A549 (cell line): ENCODE measurements around the gene PCBP3. TPM values are rescaled to one million over a fixed set of nuclear protein-coding genes. Genes with fewer than 3 reads are reported as not detected.

Source experiments
- ATAC-seq, 2 experiments: fragments of 200-7000 bp in 1 of 2; fragments of >200 bp in 1 of 2; cut with Nextera tagmentation in 1 of 2; cut with Tn5 transposase in 1 of 2; 3 replicates each; pipeline versions ENCODE4 v1.8.0 to v1.9.1; 2018 to 2020; ENCODE audit warnings: mild to moderate bottlenecking in 1 of 2, moderate library complexity in 1 of 2
- CTCF ChIA-PET: fragments of 300-600 bp; sonication (Branson Sonifier 250); formaldehyde crosslinking; extraction: SDS; loops from one replicate; lab custom pipeline; 2021; ENCODE audit warnings: antibody characterized with exemption, inconsistent platforms; lab: Yijun Ruan, JAX
- POLR2A ChIA-PET: fragments of 350-600 bp; formaldehyde crosslinking; extraction: SDS; loops from one replicate; lab custom pipeline; 2021; ENCODE audit warnings: antibody characterized with exemption, inconsistent platforms; lab: Yijun Ruan, JAX
- DNase-seq, 2 experiments: peaks; one replicate each; pipeline versions ENCODE4 v3.0.0 to v3.0.0-alpha.2; 2011 to 2016; ENCODE audit warnings: low read depth in 1 of 2, low spot score in 1 of 2
- FAIRE-seq: peaks from 2 replicates; lab custom pipeline; 2011; peaks lifted over from hg19 to GRCh38; lab: Jason Lieb, UNC
- H3K27ac ChIP-seq, 2 experiments: fragments of >200 bp; sonication (Bioruptor Twin); formaldehyde crosslinking; 3 replicates each; pipeline ENCODE4 v1.5.1; 2016 to 2017
- H3K4me1 ChIP-seq: fragments of >200 bp; sonication (Bioruptor Twin); formaldehyde crosslinking; 3 replicates; pipeline ENCODE4 v1.6.1; 2016
- H3K4me2 ChIP-seq: fragments of >200 bp; sonication (Bioruptor Twin); formaldehyde crosslinking; 3 replicates; pipeline ENCODE4 v1.6.1; 2016
- H3K4me3 ChIP-seq: fragments of >200 bp; sonication (Bioruptor Twin); formaldehyde crosslinking; 3 replicates; pipeline ENCODE4 v1.5.1; 2016
- H3K9me3 ChIP-seq: fragments of >200 bp; sonication (Bioruptor Twin); formaldehyde crosslinking; 3 replicates; pipeline ENCODE4 v1.6.1; 2016
- BHLHE40 ChIP-seq: IDR thresholded peaks from 2 replicates; pipeline ENCODE4 v1.6.1; 2012; ENCODE audit warnings: low read depth, low read length, inconsistent platforms
- CBX2 ChIP-seq: fragments of 200-600 bp; sonication (generic); IDR thresholded peaks from 2 replicates; pipeline ENCODE4 v1.6.1; 2016; ENCODE audit warnings: low read depth, mild to moderate bottlenecking, borderline replicate concordance
- CBX8 ChIP-seq: fragments of 200-600 bp; sonication (generic); IDR thresholded peaks from 2 replicates; pipeline ENCODE4 v1.6.1; 2016
- CEBPB ChIP-seq, 2 experiments: fragments of >200 bp in 1 of 2; sonication (Bioruptor Twin) in 1 of 2; formaldehyde crosslinking in 1 of 2; IDR thresholded peaks; 2 replicates each; pipeline ENCODE4 v1.6.1; 2012 to 2016
- CHD4 ChIP-seq: fragments of 200-600 bp; sonication (generic); IDR thresholded peaks from 2 replicates; pipeline ENCODE4 v1.6.1; 2016; ENCODE audit warnings: antibody characterized with exemption, mild to moderate bottlenecking, borderline replicate concordance
- EHF ChIP-seq: fragments of 250-450 bp; sonication (Bioruptor Pico); IDR thresholded peaks from 2 replicates; pipeline ENCODE4 v1.5.0; 2020; ENCODE audit warnings: mild to moderate bottlenecking
- EHMT2 ChIP-seq: fragments of 200-600 bp; sonication (generic); IDR thresholded peaks from 2 replicates; pipeline ENCODE4 v1.6.1; 2016; ENCODE audit warnings: antibody characterized with exemption, low read depth, mild to moderate bottlenecking, moderate library complexity
- EP300 ChIP-seq, 2 experiments: fragments of >200 bp; sonication (Bioruptor Twin); formaldehyde crosslinking; IDR thresholded peaks; 2 replicates in 1 of 2; 3 replicates in 1 of 2; pipeline ENCODE4 v1.6.1; 2016 to 2017
- FOSB ChIP-seq: fragments of 250-450 bp; sonication (Bioruptor Pico); IDR thresholded peaks from 2 replicates; pipeline ENCODE4 v1.5.0; 2020; ENCODE audit warnings: mild to moderate bottlenecking, moderate library complexity
- FOSL2 ChIP-seq, 2 experiments: fragments of 450-650 bp in 1 of 2; fragments of >200 bp in 1 of 2; sonication (Bioruptor Twin) in 1 of 2; formaldehyde crosslinking; IDR thresholded peaks; 2 replicates each; pipeline versions ENCODE4 v1.5.0 to v1.6.1; 2016 to 2020; ENCODE audit warnings: mild to moderate bottlenecking in 1 of 2, moderate library complexity in 1 of 2
- GATA3 ChIP-seq: IDR thresholded peaks from 2 replicates; pipeline ENCODE4 v1.6.1; 2012; ENCODE audit warnings: borderline replicate concordance
- HDAC2 ChIP-seq: fragments of 200-600 bp; sonication (generic); IDR thresholded peaks from 2 replicates; pipeline ENCODE4 v1.6.1; 2016
- HOXA7 ChIP-seq: fragments of 250-450 bp; sonication (Bioruptor Pico); IDR thresholded peaks from 2 replicates; pipeline ENCODE4 v1.5.0; 2020; ENCODE audit warnings: mild to moderate bottlenecking, moderate library complexity
- HOXB13 ChIP-seq: fragments of 250-450 bp; sonication (Bioruptor Pico); IDR thresholded peaks from 2 replicates; pipeline ENCODE4 v1.5.0; 2020; ENCODE audit warnings: low read depth, mild to moderate bottlenecking, moderate library complexity
- JUNB ChIP-seq: fragments of >200 bp; sonication (Bioruptor Twin); formaldehyde crosslinking; IDR thresholded peaks from 2 replicates; pipeline ENCODE4 v1.6.1; 2016
- MAFK ChIP-seq: fragments of 450-650 bp; IDR thresholded peaks from 2 replicates; pipeline ENCODE4 v1.6.1; 2014; ENCODE audit not compliant: partially characterized antibody
- MYC ChIP-seq: IDR thresholded peaks from 2 replicates; pipeline ENCODE4 v1.6.1; 2012; ENCODE audit warnings: mild to moderate bottlenecking, inconsistent platforms, low read length, improper control_type of control experiment, borderline replicate concordance
- NPAS2 ChIP-seq: fragments of 250-450 bp; sonication (Bioruptor Pico); IDR thresholded peaks from 2 replicates; pipeline ENCODE4 v1.8.0; 2022; ENCODE audit warnings: mild to moderate bottlenecking, moderate library complexity, borderline replicate concordance
- NR3C1 ChIP-seq: fragments of >200 bp; sonication (Bioruptor Twin); formaldehyde crosslinking; IDR thresholded peaks from 3 replicates; pipeline ENCODE4 v1.6.1; 2017
- PHF8 ChIP-seq: fragments of 200-600 bp; sonication (generic); IDR thresholded peaks from 2 replicates; pipeline ENCODE4 v1.6.1; 2016; ENCODE audit warnings: low read depth, mild to moderate bottlenecking, antibody characterized with exemption, moderate library complexity, borderline replicate concordance
- POLR2A ChIP-seq: IDR thresholded peaks from 2 replicates; pipeline ENCODE4 v1.6.1; 2012; ENCODE audit warnings: mild to moderate bottlenecking, low read length
- RAD21 ChIP-seq, 2 experiments: fragments of >200 bp in 1 of 2; sonication (Bioruptor Twin) in 1 of 2; formaldehyde crosslinking in 1 of 2; IDR thresholded peaks in 1 of 2; conservative IDR thresholded peaks in 1 of 2; 2 replicates in 1 of 2; 3 replicates in 1 of 2; pipeline ENCODE4 v1.6.1; 2012 to 2018; ENCODE audit warnings: inconsistent platforms in 1 of 2
- RFX5 ChIP-seq: fragments of 450-650 bp; IDR thresholded peaks from 2 replicates; pipeline ENCODE4 v1.7.1; 2014; ENCODE audit warnings: antibody characterized with exemption, mild to moderate bottlenecking, moderate library complexity
- SREBF2 ChIP-seq: fragments of 450-650 bp; IDR thresholded peaks from 2 replicates; pipeline ENCODE4 v1.6.1; 2014; ENCODE audit warnings: mild to moderate bottlenecking, moderate library complexity
- ZC3H11A ChIP-seq: fragments of 450-650 bp; IDR thresholded peaks from 2 replicates; pipeline ENCODE4 v1.6.1; 2014; ENCODE audit warnings: antibody characterized with exemption, mild to moderate bottlenecking
- ZNF302 ChIP-seq: fragments of 250-450 bp; sonication (Bioruptor Pico); IDR thresholded peaks from 2 replicates; pipeline ENCODE4 v1.9.0; 2021; ENCODE audit warnings: inconsistent platforms, mild to moderate bottlenecking, moderate library complexity
- ZSCAN20 ChIP-seq: fragments of 250-450 bp; sonication (Bioruptor Pico); IDR thresholded peaks from 2 replicates; pipeline ENCODE4 v1.8.0; 2022; ENCODE audit warnings: mild to moderate bottlenecking, moderate library complexity
- WGBS: methylation state at CpG from one replicate; pipeline ENCODE4 v1.1.6; 2017; ENCODE audit errors: missing lambda C conversion rate; 5-methylcytosine and 5-hydroxymethylcytosine counted together
- polyA plus RNA-seq, 4 experiments: library from polyadenylated mRNA; depleted of rRNA in 3 of 4; stranded (reverse); fragments of >200 nt; fragmentation: RNase III in 1 of 4; extraction: RNeasy Plus Mini Kit Qiagen cat#74134 plus additional on column Dnase treatment in 1 of 4; gene quantifications; 2 replicates in 3 of 4; 3 replicates in 1 of 4; pipeline ENCODE4 v1.2.3, GENCODE V29; 2011 to 2017
- TF ChIP-seq, protein P1 (sequence below): IDR thresholded peaks from 2 replicates; pipeline ENCODE4 v1.6.1; 2012
- TF ChIP-seq, protein P2 (sequence below): fragments of 150-350 bp; IDR thresholded peaks from 2 replicates; pipeline ENCODE4 v1.6.1; 2014; ENCODE audit warnings: low read depth, mild to moderate bottlenecking, low read length
- TF ChIP-seq, protein P3 (sequence below): fragments of 250-450 bp; sonication (Bioruptor Pico); IDR thresholded peaks from 2 replicates; pipeline ENCODE4 v1.5.0; 2021; ENCODE audit warnings: mild to moderate bottlenecking, moderate library complexity, borderline replicate concordance

The PCBP3 gene
- polyA plus RNA-seq, 2 of the 4 experiments (the other 2 are of a cell fraction): 0.30 to 0.34 TPM

DNA sequence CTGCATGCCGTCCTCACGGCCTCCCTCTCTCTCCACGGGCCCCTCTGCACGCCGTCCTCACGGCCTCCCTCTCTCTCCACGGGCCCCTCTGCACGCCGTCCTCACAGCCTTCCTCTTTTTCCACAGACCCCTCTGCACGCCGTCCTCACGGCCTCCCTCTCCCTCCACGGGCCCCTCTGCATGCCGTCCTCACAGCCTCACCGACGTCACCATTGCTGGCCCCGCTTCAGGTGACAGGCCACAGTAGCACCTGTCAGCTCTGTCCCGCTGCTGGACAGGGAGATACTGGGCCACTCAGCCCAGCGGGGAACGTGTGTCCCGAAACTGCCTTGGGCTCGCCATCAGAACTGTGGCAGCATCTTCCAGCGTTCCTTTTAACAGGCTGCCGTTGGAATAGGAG lies 255.3 kb downstream of the PCBP3 start:
- DNase-seq: no peak
- FAIRE-seq: no peak
- H3K27ac ChIP-seq: no peak overlapping the region
- no peaks in the 10 kb centered on the region for H3K4me1 ChIP-seq
- WGBS: 46% methylated on average over 21 of the region's 24 CpGs
- H3K9me3 ChIP-seq: no peaks in the 10 kb centered on the region
- no peak overlapping the region for H3K4me2 ChIP-seq
- no peak overlapping the region for H3K4me3 ChIP-seq
- TF ChIP-seq, protein P1, sequence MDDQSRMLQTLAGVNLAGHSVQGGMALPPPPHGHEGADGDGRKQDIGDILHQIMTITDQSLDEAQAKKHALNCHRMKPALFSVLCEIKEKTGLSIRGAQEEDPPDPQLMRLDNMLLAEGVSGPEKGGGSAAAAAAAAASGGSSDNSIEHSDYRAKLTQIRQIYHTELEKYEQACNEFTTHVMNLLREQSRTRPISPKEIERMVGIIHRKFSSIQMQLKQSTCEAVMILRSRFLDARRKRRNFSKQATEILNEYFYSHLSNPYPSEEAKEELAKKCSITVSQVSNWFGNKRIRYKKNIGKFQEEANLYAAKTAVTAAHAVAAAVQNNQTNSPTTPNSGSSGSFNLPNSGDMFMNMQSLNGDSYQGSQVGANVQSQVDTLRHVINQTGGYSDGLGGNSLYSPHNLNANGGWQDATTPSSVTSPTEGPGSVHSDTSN: no peak
- TF ChIP-seq HDAC2 (no peak), PHF8 (no peak), FOSL2 (IDR thresholded peaks at IDR 0.05) (no peak), FOSL2 (CRISPR knock-in tag; IDR thresholded peaks at IDR 0.05) (no peak), CBX8 (no peak), EHF (CRISPR knock-in tag) (no peak), FOSB (no peak), POLR2A (no peak), NPAS2 (CRISPR knock-in tag) (no peak), HOXB13 (no peak), RFX5 (no peak), ZSCAN20 (CRISPR knock-in tag) (no peak), BHLHE40 (no peak), ZNF302 (CRISPR knock-in tag) (no peak), CBX2 (no peak), JUNB (no peak), EHMT2 (no peak), NR3C1 (no peak)
- TF ChIP-seq, protein P2, sequence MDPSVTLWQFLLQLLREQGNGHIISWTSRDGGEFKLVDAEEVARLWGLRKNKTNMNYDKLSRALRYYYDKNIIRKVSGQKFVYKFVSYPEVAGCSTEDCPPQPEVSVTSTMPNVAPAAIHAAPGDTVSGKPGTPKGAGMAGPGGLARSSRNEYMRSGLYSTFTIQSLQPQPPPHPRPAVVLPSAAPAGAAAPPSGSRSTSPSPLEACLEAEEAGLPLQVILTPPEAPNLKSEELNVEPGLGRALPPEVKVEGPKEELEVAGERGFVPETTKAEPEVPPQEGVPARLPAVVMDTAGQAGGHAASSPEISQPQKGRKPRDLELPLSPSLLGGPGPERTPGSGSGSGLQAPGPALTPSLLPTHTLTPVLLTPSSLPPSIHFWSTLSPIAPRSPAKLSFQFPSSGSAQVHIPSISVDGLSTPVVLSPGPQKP: no peak
- TF ChIP-seq, protein P3, sequence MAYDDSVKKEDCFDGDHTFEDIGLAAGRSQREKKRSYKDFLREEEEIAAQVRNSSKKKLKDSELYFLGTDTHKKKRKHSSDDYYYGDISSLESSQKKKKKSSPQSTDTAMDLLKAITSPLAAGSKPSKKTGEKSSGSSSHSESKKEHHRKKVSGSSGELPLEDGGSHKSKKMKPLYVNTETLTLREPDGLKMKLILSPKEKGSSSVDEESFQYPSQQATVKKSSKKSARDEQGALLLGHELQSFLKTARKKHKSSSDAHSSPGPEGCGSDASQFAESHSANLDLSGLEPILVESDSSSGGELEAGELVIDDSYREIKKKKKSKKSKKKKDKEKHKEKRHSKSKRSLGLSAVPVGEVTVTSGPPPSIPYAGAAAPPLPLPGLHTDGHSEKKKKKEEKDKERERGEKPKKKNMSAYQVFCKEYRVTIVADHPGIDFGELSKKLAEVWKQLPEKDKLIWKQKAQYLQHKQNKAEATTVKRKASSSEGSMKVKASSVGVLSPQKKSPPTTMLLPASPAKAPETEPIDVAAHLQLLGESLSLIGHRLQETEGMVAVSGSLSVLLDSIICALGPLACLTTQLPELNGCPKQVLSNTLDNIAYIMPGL (CRISPR knock-in tag): no peak
- ChIA-PET CTCF (no interaction called here), POLR2A (no interaction called here)
- no peak for ATAC-seq

DNA sequence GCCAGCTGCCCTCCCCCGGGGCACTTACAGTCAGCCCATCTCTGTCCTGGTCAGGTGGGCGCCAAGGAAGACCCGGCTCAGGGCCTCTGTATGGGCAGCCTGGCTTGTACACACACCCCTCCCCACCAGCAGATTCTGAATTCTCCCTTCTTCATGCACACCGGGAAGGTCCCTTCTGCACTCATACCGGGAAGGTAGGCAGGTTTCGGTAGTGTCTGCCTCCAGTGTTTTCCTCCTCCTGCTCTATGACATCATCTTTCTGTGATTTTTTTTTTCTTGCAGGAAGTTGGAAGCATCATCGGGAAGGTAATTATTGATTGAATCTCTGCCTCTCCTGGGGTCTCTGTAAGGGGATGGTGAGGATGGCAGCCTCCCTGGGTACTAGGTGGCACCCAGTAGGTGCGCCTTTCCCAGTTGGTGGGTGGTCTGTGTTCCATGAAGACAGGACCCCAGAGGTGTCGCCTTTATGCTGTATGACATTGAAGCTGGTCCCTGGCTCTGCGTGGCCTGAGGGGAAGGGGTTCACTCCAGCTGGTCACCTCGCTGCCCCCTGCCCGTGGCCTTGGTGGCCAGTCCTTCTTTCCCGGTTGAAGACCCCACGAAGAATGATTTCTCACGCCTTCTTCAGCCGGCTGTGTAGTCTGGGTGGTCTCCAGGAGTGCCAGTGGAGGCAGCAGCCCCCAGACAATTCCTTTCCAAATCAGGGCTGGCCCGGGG lies 255.9 kb downstream of the PCBP3 start:
- ChIA-PET CTCF (no interaction called here), POLR2A (no interaction called here)
- no peak overlapping the region for H3K4me2 ChIP-seq
- no peaks in the 10 kb centered on the region for H3K4me1 ChIP-seq
- no peak for TF ChIP-seq CBX8
- no peak for TF ChIP-seq EP300 (IDR thresholded peaks at IDR 0.05)
- TF ChIP-seq CHD4: no peak
- TF ChIP-seq FOSB: no peak
- no peak for TF ChIP-seq GATA3
- no peak for TF ChIP-seq FOSL2 (IDR thresholded peaks at IDR 0.05)
- TF ChIP-seq FOSL2 (CRISPR knock-in tag; IDR thresholded peaks at IDR 0.05): no peak
- no peak for TF ChIP-seq RAD21 (conservative IDR thresholded peaks at IDR 0.05 in 1 of 2, IDR thresholded peaks at IDR 0.05 in 1 of 2)
- no peak for TF ChIP-seq MAFK
- TF ChIP-seq POLR2A: no peak
- no peak for TF ChIP-seq CBX2
- TF ChIP-seq ZC3H11A: no peak
- TF ChIP-seq HOXA7 (CRISPR knock-in tag): no peak
- TF ChIP-seq, protein P2: no peak
- TF ChIP-seq MYC: no peak
- TF ChIP-seq CEBPB (IDR thresholded peaks at IDR 0.05): no peak
- no peak for TF ChIP-seq SREBF2
- no peak overlapping the region for H3K27ac ChIP-seq
- 41% methylated on average over 16 of the region's 17 CpGs for WGBS
- DNase-seq (no peak), ATAC-seq (no peak), FAIRE-seq (no peak)
- no peak overlapping the region for H3K4me3 ChIP-seq
- no peaks in the 10 kb centered on the region for H3K9me3 ChIP-seq
